ENCODE measurements around the gene KLHL12.

KLHL12 gene

DNA sequence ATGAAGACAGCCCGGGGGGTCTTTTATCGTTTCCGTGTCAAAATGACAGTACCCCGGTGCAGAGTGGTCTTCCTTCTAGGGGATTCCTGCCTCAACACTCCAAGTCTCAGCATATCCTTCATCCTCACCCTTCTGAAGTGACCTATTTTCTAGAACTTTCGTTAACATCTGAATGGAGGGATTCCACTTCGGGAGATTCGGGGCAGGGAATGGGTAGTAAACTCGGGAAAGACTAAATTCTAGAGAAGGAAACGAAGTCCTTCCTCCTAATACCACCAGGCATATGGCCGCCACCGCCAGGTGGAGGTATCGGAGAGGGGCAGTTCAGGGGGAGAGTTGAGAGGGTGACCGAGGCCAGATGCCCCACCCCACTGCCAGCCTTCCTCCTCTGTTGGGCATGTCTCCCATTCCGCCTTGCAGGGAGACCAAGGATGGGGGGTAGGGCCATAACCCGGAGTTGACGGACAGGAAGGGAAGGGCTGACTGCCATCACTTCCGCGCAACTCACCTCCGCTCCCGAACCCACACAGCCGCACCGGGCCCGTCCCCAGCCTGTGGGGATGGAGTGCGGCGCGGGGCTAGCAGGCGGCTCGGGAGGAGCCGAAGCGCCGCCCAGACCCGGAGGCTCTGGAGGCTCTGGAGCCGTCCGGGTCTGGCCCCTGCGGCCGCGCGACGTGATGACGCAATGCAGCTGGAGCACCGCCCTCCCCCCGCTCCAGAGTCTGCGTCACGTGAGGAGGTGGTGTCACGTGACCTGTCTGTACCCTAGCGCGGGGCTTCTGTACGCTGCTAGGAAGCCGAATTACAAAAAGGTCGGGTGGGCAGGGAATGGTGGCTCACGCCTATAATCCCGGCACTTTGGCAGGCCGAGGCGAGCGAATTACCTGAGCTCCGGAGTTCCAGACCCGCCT is at the start of gene KLHL12:
TSS of gene KLHL12 (minus strand) at position 654 of the 911 bp plus-strand sequence. CDS start 2,072 bp downstream, outside the sequence.
- peak; percentile 94 for DNase-seq (ENCODE audit: low spot score)

DNA sequence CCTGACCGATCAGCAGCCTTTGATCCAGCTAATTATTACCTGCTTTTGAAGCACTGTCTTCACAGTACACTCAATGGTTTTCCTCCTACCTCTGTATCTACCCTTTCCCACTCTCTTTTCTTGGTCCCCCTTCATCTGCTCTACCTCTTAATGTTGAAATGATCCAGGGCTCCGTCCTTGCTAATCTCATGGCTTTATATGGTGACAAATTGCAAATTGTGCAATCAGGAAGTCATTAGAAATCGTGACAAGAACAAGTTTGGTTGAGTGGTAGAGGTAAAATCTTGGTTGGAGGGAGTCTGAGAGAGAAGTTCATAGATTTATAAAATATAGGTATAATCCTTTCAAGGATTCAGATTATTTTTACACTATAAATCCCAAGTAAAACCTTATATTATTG is 49.6 kb upstream of the KLHL12 start:
- DNase-seq (ENCODE audit: low spot score): no peak

DNA sequence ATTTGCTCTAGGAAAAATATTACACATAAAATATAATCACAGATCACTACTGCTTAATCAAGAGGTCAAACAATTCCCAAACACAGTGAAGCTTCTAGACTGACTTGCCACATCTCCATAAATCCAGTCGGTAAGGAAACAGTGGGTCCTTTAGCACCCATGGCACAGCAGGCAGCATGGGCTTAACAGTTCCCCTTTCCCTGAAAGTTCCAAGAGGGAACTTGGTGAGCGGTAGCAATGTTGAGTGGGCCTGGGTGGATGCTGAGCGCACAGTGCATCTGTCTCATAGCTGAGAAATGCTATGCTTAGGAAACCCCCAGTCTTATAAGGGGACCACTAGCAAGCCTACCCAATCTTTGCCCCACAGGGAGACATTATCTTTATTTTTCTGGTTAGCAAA is 47.8 kb upstream of the KLHL12 start:
- no peak for DNase-seq (ENCODE audit: low spot score)

DNA sequence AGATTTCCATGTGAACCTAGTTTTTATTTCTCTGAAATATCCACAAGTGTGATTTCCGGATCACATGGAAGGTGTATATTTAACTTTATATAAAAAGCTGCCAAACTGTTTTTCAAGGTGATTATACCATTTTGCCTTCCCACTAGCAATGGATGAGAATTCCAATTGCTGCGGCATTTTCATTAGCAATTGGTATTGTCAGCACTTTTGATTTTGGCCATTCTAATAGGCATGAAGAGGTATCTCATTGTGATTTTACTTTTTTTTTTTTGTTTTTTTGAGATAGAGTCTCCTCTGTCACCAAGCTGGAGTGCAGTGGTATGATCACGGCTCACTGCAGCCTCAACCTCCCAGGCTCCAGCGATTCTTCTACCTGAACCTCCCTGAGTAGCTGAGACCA is 45.0 kb upstream of the KLHL12 start:
- no peak for DNase-seq (ENCODE audit: low spot score)

DNA sequence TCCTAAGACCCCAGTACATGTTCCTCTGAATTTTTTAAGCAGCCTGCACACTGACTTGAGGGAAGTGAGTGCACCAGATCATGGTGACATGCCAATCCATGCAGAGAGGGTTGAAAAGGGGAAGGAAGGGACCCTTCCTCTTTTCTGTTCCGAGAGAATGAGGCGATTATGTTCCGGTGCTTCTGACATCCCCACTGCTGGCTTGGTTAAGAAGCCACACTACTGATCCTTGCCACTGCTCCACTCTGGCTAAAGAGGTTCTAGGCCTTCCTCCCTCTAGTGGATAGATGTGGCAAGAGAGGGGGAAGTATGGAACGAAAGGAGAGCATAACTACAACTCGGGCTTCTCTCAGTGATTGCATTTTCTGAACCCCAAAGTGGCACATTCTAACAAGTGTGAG is 41.9 kb upstream of the KLHL12 start:
- peak; percentile 60 for DNase-seq (ENCODE audit: low spot score)

DNA sequence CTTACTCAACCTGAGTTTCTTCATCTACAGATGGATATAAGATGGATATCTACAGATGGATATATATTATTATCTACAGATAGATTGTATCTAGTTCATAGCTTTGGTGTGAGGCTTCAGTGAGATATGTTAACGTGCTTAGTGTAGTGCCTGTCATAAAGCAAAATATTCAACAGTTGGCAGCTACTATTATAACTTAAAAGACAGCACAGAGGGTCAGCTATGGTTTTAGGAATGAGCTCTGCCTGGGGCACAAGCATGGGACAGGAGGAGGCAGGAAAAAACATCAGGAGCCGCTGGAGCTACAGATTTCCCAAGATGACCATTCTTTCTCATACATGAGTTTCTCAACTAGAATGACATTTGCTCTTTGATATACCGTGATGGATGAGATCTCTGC is 41.3 kb upstream of the KLHL12 start:
- DNase-seq (ENCODE audit: low spot score): no peak

DNA sequence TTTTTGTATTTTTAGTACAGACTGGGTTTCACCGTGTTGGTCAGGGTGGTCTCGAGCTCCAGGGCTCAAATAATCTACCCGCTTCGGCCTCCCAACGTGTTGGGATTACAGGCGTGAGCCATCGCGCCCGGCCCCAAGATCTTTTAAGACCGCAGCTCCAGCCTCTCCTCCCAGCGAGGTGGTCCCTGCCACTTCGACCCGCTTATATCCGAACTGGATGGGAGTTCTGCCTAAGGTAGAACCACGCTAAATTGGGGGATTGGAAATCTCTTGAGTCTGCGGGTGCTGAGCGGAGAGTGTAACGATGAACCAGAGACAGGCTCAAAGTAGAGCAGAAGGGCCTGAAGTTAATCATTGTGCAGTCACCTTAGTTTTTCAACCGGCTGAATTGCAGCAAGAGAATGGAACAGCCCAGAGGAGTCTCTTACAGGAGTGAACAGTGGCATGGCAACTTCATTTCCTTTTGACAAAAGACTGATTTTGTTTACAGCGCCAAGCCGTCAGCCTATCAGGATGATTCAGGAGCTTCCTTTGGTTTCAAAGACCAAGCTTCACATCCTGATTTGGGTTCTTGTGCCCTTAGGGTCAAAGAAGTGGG is 40.7 kb upstream of the KLHL12 start:
- DNase-seq (ENCODE audit: low spot score): peak; percentile 60

DNA sequence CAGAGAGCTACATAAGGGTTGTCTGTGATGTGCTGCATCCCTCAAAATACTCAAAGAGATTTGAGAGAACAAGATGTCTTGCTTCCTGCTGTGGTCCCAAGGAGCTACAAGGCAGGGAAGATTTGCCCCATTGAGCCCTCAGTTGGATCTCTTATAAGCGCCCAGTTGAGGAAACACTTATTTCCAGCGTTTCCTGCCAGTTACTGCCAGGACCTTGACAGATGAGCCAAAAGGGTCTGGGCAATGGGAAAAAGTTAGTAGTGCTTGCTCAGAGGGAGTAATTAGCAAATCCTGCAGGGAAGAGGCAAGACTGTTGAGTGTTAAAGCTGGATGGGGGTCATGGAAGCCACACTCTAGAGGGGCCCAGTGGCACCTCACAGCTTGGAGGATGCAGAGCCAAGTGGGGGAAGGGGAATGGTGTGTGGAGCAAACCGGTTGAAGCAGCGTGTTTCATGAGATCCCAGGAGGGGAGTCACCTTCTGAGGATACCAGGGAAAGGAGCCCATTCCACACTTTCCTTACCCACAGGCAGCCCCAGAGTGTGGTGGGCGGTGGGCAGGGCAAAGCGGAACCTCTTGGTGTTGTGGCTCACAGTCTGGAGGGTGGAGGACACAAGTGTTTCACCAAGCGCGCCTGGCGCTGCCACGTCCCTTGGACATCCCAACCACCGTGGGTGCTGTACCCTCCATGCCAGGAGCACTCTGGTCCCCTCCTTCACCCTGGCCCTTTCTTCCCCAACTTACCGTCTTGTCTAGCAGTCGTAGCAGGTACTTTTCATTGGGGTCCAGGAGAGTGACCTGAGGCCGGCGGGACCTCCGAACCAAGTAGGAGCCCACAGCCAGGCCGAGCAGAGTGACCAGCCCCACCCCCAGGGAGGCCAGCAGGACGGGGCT is 39.2 kb upstream of the KLHL12 start:
- no peak for DNase-seq (ENCODE audit: low spot score)

DNA sequence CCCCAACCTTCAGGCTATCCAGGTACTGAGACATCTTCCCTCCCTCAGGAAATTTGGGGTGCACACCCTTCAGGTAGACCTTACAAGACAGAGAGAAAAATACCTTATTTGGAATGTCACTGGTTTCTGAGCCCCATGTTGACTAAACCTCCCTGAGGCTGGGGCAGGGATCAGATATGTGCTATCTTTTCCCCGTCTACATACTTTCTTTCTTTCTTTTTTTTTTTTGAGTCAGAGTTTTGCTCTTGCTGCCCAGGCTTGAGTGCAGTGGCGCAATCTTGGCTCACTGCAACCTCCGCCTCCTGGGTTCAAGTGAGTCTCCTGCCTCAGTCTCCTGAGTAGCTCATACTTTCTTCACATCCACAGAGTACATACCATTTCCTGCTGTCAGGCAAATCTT is 38.4 kb upstream of the KLHL12 start:
- DNase-seq (ENCODE audit: low spot score): no peak

DNA sequence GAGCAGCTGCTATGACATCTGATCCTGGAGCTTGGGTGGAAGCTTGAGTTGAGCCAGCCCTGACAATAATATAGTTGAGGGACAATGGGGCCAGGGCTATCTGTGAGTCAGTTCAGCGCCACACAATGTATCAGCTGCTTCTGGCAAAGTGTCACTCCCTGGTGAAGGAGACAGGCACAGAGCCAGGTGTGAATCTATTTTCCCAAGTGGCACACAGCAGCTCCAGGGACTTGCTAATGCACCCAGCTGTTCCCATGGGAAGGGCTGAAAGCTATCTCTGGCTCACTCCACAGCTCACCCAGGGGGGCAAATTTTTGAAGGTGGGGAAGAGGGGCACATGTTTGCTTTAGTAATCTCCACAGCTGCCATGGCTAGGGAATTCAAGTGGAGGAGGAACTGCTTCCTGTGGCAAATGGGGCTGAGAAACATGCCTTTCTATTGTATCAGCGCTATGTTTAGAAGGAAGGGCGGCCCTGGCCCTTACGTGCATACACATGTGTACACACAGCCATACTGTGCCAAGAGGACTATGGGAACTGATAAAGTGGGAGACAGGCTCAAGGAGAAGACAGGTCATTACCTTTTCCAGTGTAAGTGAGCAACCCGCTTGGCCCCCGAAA is 37.9 kb upstream of the KLHL12 start:
- no peak for DNase-seq (ENCODE audit: low spot score)

DNA sequence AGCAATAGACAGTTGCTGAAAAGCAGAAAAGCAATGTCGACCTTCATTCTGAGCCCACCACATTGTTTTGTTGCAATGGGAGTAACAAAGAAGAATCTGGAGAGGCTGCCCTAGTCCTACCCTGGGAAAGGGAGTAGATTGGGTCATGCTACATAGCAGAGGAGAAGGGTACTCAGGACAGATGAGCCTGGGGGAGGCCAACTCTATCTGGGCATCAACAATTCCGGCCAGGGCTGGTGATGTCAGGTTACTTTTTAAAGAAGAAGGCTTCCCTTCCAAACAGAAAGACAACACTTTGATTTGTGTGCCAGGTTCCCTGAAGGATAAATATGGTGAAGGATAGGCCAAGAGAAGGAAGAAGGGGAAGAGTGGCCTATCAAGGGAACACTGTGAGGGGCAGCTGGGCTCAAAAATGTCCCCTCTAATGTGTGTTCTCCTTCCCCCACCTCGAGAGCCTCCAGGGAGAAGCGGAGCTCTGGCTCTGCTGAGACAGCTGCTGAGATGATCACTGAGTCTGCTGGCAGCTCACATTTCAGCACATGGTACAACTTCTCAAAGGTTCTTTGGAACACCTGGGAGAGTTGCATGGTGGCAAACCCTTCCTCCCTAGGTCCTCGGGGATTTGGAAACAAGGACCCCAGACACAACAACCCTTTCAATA is 34.3 kb upstream of the KLHL12 start:
- no peak for DNase-seq (ENCODE audit: low spot score)

DNA sequence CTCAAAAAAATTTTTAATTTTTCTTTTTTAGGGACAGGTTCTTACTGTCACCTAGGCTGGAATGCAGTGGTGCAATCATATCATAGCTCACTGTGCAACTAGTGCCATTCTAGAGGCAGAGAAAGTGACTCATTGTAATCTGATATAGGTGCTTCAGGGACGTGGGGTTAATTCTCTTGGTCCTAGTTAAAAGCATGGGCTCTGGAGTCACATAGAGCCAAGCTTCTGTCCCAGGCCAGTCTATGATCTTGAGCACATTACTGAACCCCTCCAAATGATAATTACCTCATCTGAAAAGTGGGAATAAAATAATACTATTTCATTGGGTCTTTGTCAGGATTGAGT is 32.2 kb upstream of the KLHL12 start:
- no peak for DNase-seq (ENCODE audit: low spot score)

DNA sequence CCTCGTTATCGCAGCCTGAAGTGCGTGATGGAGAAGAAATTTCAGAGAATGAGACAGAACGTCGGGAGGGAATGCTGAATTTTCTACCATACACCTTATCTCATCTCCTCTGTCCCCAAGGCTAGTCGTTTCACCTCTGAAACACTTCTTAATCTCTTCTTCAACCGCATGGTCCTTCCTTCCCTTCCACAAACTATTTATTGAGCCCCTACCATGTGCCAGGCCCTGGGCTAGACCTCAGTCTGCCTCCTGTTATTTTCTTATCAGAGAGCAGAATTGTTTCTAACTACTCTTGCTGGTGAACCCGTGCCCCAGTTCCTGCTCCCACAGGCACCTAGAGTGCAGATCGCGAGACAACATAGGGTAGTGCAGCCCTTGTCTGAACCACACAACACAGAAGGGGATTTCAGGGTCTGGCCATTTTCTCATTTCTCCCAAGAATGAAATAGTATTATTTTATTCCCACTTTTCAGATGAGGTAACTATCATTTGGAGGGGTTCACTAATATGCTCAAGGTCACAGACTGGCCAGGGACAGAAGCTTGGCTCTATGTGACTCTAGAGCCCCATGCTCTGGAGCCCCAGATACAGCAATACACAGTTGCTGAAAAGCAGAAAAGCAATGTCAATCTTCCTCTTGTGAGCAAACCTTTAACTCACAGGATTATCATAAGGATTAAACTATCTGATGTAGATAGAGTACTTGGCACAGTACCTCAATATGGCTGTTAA is 31.7 kb upstream of the KLHL12 start:
- DNase-seq (ENCODE audit: low spot score): no peak

DNA sequence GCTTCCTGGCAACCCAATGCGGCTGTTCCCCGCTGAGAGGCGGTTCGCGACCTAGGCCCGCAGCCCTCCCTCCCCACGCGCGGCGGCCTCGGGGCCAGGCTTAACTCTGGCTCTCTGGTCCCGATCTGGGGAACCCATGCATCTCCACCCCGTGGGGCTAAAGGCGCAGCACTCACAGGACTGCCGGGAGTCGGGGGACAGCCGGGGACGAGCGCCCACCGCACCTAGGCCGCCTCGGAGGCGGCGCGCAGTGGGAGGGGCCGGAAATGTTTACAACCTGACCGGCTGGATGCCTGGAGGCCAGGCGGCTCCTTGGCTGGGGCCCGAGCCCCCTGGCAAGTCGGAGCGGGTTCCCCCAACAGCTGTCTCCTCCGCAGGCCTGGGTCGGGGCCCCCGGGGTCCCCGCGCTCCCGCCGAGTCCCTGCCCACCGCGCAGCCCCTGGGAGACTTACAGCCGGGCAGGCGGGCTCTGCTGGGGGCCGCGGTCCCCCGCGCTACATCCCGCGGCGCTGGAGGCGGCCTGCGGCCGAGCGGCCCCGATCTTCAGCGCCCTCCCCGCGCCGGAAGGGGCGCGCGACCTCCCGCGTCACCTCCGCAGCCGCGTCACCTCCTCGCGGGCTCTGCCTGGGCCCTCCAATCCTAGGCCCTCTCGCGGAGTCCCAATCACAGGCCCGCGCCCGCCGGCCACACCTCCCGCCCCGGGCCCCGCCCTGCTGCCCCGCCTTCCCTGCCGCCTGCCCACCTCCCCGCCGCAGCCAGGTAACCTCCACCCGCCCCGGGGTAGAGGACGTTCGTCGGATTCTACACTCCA is 30.9 kb upstream of the KLHL12 start, which contains the start of gene ADIPOR1:
TSS of gene ADIPOR1 (minus strand) at position 580 of the 811 bp plus-strand sequence. CDS start 7,242 bp downstream, outside the sequence.
- peak; percentile 77 for DNase-seq (ENCODE audit: low spot score)

DNA sequence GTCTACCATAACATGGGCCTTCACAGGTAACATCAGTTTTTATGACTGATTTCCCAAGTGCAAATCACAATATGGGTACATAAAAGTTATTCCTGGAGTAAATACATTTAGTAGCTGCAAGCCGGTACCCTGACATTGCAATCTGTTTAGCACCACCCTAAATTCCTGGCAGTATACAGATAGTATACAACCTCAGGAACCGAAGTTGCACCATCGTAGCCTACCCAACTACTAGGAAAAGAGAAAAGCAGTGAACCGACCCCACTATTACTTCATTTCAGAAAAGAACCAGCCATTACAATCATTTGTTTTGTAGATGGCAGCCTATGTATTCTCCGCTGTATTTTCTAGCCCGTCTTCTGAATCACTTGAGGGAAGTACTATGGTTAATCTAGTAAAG is 29.9 kb upstream of the KLHL12 start:
- DNase-seq (ENCODE audit: low spot score): no peak

DNA sequence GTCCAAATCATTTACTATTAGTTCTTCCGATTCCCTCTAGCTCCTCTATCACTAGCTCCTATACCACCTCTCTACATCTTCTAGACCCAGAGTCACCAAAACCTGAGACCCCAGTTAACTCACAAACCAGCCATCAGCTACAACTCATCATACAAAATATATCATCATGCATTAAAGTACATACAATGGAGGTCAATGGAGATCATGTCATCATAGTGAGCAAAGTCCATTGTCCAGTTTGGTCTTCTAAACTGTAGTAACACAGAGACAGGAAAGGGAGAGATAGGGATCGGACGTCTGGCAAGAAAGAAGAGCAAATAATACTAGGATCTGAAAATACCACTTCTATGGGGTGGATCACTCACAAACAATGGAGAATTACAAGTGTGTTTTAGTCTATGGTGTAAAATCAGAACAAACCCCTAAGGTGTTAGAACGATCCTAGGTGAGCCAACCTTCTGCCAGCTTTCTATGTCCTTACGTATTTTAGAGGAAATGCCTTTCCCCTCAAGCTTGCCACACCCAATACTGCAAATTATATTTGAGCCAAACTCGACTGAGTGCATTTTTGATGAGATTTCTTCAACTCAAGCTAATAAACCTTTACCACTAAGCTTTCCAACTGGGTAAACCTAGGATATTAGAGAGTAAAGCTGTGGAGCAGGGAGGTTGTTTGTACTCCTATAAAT is 27.2 kb upstream of the KLHL12 start:
- DNase-seq (ENCODE audit: low spot score): peak; percentile 2

DNA sequence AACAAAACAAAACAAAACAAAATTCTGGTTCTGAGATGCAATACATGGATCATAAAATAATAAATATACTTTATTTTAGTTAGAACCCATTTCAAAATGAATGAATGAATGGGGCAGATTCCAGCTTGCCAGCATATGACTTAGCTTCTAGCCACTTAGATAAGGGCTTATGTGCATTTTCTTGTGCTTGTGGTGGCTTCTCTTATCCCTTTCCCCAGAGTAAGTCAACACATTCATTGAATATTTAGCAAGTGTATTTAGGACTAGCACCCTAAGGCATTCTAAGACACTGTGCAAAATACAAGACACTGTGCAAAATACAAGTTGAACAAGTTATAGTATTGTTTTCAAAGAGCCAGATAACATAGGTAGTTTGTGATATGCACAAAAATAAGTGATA is 26.4 kb upstream of the KLHL12 start:
- no peak for DNase-seq (ENCODE audit: low spot score)

DNA sequence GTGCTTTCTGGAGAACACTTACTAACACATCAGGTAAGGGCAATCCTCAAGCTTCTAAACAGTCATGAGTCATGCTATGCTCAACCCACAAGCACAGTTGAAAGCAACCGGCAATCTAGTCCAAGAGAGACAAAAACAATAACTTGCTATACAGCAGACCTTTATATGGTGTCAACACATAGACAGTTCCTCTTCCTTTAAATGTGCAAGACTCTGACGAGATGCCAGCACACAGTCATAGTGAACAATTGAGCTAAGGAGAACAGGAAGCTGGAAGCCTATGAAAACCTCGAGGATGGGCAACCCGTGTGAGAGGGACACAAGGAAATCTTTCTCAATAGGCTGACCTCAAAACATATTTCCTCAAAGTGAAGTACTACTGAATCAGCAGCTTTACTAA is 25.8 kb upstream of the KLHL12 start:
- peak; percentile 88 for DNase-seq (ENCODE audit: low spot score)

DNA sequence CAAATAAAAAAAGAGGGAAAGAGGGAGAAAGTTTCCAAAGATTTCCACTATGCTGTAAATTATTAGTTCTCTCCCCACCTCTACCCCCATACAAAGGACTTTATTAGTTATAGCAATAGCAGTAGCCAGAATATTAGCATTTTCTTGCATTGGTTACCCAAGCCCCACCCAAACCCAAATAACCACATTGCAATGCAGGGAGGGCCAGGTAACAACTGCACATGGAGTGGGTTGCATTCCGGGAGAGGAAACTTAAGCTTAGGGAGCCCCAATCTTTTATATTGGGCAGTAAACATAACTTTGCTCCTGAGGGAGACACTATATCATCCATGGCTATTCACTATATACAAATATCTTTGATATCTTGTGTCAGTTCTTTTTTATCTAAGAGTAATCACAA is 25.1 kb upstream of the KLHL12 start:
- no peak for DNase-seq (ENCODE audit: low spot score)
